Parathyroid adenoma (tissue), 2 donors: ENCODE measurements around the gene FNDC1.

ENCODE experiments used
- H2AFZ ChIP-seq: fragments of 300-600 bp; sonication (generic); one replicate; pipeline ENCODE4 v1.7.0; 2017; ENCODE audit warnings: antibody characterized with exemption, mild to moderate bottlenecking
- H3K27ac ChIP-seq: fragments of 300-600 bp; sonication (generic); one replicate; pipeline ENCODE4 v1.7.0; 2017
- H3K27me3 ChIP-seq: fragments of 300-600 bp; sonication (generic); one replicate; pipeline ENCODE4 v1.7.0; 2017; ENCODE audit warnings: low read length; ENCODE audit not compliant: control insufficient read depth, insufficient read depth
- H3K36me3 ChIP-seq: fragments of 300-600 bp; sonication (generic); one replicate; pipeline ENCODE4 v1.7.0; 2017; ENCODE audit warnings: low read length; ENCODE audit not compliant: control insufficient read depth, insufficient read depth
- H3K4me1 ChIP-seq: fragments of 300-600 bp; sonication (generic); one replicate; pipeline ENCODE4 v1.7.0; 2017; ENCODE audit warnings: control low read depth
- H3K4me2 ChIP-seq: fragments of 300-600 bp; sonication (generic); one replicate; pipeline ENCODE4 v1.7.0; 2017; ENCODE audit warnings: low read length
- H3K4me3 ChIP-seq: fragments of 300-600 bp; sonication (generic); one replicate; pipeline ENCODE4 v1.7.0; 2017; ENCODE audit warnings: low read depth, low read length
- H3K79me2 ChIP-seq: fragments of 300-600 bp; sonication (generic); one replicate; pipeline ENCODE4 v1.7.0; 2017; ENCODE audit warnings: control low read depth
- H3K9ac ChIP-seq: fragments of 300-600 bp; sonication (generic); one replicate; pipeline ENCODE4 v1.7.0; 2017; ENCODE audit warnings: mild to moderate bottlenecking
- H3K9me3 ChIP-seq: fragments of 300-600 bp; sonication (generic); one replicate; pipeline ENCODE4 v1.7.0; 2017; ENCODE audit warnings: low read length; ENCODE audit not compliant: control insufficient read depth
- CTCF ChIP-seq: fragments of 300-600 bp; sonication (generic); IDR thresholded peaks from one replicate; pipeline ENCODE4 v1.7.0; 2017; ENCODE audit warnings: antibody characterized with exemption, mild to moderate bottlenecking
- donor health status: primary hyperparathyroidism.

Gene FNDC1

GRCh38 chr6:159315562-159315961, 146.4 kb downstream of the FNDC1 start:
- Histone ChIP-seq H3K27ac (no peak overlapping the region), H2AFZ (no peak overlapping the region), H3K4me2 (no peak overlapping the region), H3K9me3 (no peaks in the 10 kb centered on the region), H3K27me3 (no peaks in the 10 kb centered on the region), H3K4me1 (no peaks in the 10 kb centered on the region), H3K79me2 (no peaks in the 10 kb centered on the region), H3K4me3 (no peak overlapping the region), H3K36me3 (no peaks in the 10 kb centered on the region), H3K9ac (no peak overlapping the region)
- no peak for TF ChIP-seq CTCF

- Histone ChIP-seq H3K9me3 (no peaks in the 10 kb centered on the region), H3K4me1 (no peaks in the 10 kb centered on the region), H3K4me2 (no peak overlapping the region), H3K27me3 (no peaks in the 10 kb centered on the region), H3K9ac (no peak overlapping the region), H3K27ac (no peak overlapping the region), H2AFZ (no peak overlapping the region), H3K36me3 (no peaks in the 10 kb centered on the region), H3K4me3 (no peak overlapping the region), H3K79me2 (no peaks in the 10 kb centered on the region)
- TF ChIP-seq CTCF: no peak
These were observed 148.2 kb downstream of the FNDC1 start for GRCh38 chr6:159317430-159317829.

GRCh38 chr6:159321267-159321666, 152.1 kb downstream of the FNDC1 start:
- Histone ChIP-seq H3K36me3 (no peaks in the 10 kb centered on the region), H3K4me3 (no peak overlapping the region), H3K27me3 (no peaks in the 10 kb centered on the region), H2AFZ (no peak overlapping the region), H3K4me1 (no peaks in the 10 kb centered on the region), H3K27ac (no peak overlapping the region), H3K79me2 (no peaks in the 10 kb centered on the region), H3K9me3 (no peaks in the 10 kb centered on the region), H3K9ac (no peak overlapping the region), H3K4me2 (no peak overlapping the region)
- no peak for TF ChIP-seq CTCF
